ENCODE data around the gene SKAP2.

Gene SKAP2

GRCh38 chr7:26645121-26645520 is 219.3 kb downstream of the SKAP2 start:
- no peak for TF ChIP-seq EP300 (IDR thresholded peaks at IDR 0.05; ENCODE audit: borderline replicate concordance)

- TF ChIP-seq YY1 (IDR thresholded peaks at IDR 0.05; ENCODE audit: low read depth) = no peak
- TF ChIP-seq EGR1 (IDR thresholded peaks at IDR 0.05) = no peak
- no peak for TF ChIP-seq CREB1 (IDR thresholded peaks at IDR 0.05; ENCODE audit: low read depth)
- TF ChIP-seq CEBPB (IDR thresholded peaks at IDR 0.05) = no peak
- no peak for TF ChIP-seq TAF1 (IDR thresholded peaks at IDR 0.05; ENCODE audit: low read depth)
- no peak for TF ChIP-seq EP300 (IDR thresholded peaks at IDR 0.05; ENCODE audit: borderline replicate concordance)
- TF ChIP-seq RAD21 (IDR thresholded peaks at IDR 0.05; ENCODE audit: low read depth) = no peak
- TF ChIP-seq, protein P1, sequence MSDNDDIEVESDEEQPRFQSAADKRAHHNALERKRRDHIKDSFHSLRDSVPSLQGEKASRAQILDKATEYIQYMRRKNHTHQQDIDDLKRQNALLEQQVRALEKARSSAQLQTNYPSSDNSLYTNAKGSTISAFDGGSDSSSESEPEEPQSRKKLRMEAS (IDR thresholded peaks at IDR 0.05) = no peak
- no peak for TF ChIP-seq NFIC (IDR thresholded peaks at IDR 0.05)
- TF ChIP-seq USF1 (IDR thresholded peaks at IDR 0.05) = no peak
- TF ChIP-seq ZBTB7A (IDR thresholded peaks at IDR 0.05; ENCODE audit: low read depth) = no peak
- TF ChIP-seq TEAD4 (IDR thresholded peaks at IDR 0.05) = no peak
- no peak for TF ChIP-seq TCF12 (IDR thresholded peaks at IDR 0.05; ENCODE audit: low read depth)
- TF ChIP-seq, protein P2, sequence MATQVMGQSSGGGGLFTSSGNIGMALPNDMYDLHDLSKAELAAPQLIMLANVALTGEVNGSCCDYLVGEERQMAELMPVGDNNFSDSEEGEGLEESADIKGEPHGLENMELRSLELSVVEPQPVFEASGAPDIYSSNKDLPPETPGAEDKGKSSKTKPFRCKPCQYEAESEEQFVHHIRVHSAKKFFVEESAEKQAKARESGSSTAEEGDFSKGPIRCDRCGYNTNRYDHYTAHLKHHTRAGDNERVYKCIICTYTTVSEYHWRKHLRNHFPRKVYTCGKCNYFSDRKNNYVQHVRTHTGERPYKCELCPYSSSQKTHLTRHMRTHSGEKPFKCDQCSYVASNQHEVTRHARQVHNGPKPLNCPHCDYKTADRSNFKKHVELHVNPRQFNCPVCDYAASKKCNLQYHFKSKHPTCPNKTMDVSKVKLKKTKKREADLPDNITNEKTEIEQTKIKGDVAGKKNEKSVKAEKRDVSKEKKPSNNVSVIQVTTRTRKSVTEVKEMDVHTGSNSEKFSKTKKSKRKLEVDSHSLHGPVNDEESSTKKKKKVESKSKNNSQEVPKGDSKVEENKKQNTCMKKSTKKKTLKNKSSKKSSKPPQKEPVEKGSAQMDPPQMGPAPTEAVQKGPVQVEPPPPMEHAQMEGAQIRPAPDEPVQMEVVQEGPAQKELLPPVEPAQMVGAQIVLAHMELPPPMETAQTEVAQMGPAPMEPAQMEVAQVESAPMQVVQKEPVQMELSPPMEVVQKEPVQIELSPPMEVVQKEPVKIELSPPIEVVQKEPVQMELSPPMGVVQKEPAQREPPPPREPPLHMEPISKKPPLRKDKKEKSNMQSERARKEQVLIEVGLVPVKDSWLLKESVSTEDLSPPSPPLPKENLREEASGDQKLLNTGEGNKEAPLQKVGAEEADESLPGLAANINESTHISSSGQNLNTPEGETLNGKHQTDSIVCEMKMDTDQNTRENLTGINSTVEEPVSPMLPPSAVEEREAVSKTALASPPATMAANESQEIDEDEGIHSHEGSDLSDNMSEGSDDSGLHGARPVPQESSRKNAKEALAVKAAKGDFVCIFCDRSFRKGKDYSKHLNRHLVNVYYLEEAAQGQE (IDR thresholded peaks at IDR 0.05; ENCODE audit: low read depth) = no peak
- TF ChIP-seq FOXM1 (IDR thresholded peaks at IDR 0.05; ENCODE audit: borderline replicate concordance, low read depth) = no peak
These were observed 222.0 kb downstream of the SKAP2 start for GRCh38 chr7:26642416-26642815.

GRCh38 chr7:26639695-26640094 is 224.7 kb downstream of the SKAP2 start:
- TF ChIP-seq NFIC (IDR thresholded peaks at IDR 0.05) (no peak), ZBTB7A (IDR thresholded peaks at IDR 0.05; ENCODE audit: low read depth) (no peak), RAD21 (IDR thresholded peaks at IDR 0.05; ENCODE audit: low read depth) (no peak), YY1 (IDR thresholded peaks at IDR 0.05; ENCODE audit: low read depth) (no peak), CEBPB (IDR thresholded peaks at IDR 0.05) (no peak), FOXM1 (IDR thresholded peaks at IDR 0.05; ENCODE audit: borderline replicate concordance, low read depth) (no peak), TCF12 (IDR thresholded peaks at IDR 0.05; ENCODE audit: low read depth) (no peak), TEAD4 (IDR thresholded peaks at IDR 0.05) (no peak)

DNA sequence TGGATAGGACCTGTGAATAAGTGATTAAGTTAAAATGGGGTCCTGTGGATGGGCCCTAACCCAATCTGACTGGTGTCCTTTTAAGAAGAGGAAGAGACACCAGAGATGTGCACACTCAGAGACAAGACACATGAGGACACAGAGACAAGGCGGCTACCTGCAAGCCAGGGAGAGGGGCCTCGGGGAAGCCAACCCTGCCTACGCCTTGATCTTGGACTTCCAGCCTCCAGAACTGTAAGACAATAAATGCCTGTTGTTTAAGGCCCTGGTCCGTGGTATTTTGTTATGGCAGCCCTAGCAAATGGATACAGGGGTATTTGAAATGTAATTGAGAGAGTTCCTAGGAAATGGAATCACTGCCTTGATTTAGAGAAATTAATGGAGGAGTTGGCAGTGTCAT is 225.3 kb downstream of the SKAP2 start:
- TF ChIP-seq, protein P2 (IDR thresholded peaks at IDR 0.05; ENCODE audit: low read depth) = no peak
- TF ChIP-seq USF1 (IDR thresholded peaks at IDR 0.05) = no peak
- no peak for TF ChIP-seq TEAD4 (IDR thresholded peaks at IDR 0.05)
- no peak for TF ChIP-seq FOXM1 (IDR thresholded peaks at IDR 0.05; ENCODE audit: borderline replicate concordance, low read depth)
- no peak for TF ChIP-seq TAF1 (IDR thresholded peaks at IDR 0.05; ENCODE audit: low read depth)
- no peak for TF ChIP-seq RAD21 (IDR thresholded peaks at IDR 0.05; ENCODE audit: low read depth)
- TF ChIP-seq CEBPB (IDR thresholded peaks at IDR 0.05) = no peak
- TF ChIP-seq, protein P1 (IDR thresholded peaks at IDR 0.05) = no peak
- TF ChIP-seq EGR1 (IDR thresholded peaks at IDR 0.05) = no peak
- TF ChIP-seq CREB1 (IDR thresholded peaks at IDR 0.05; ENCODE audit: low read depth) = no peak

GRCh38 chr7:26638140-26638539 is 226.2 kb downstream of the SKAP2 start:
- TF ChIP-seq NFIC (IDR thresholded peaks at IDR 0.05) = no peak
- TF ChIP-seq EP300 (IDR thresholded peaks at IDR 0.05; ENCODE audit: borderline replicate concordance) = no peak
- no peak for TF ChIP-seq TEAD4 (IDR thresholded peaks at IDR 0.05)
- TF ChIP-seq FOXM1 (IDR thresholded peaks at IDR 0.05; ENCODE audit: borderline replicate concordance, low read depth) = no peak
- TF ChIP-seq EGR1 (IDR thresholded peaks at IDR 0.05) = no peak
- TF ChIP-seq YY1 (IDR thresholded peaks at IDR 0.05; ENCODE audit: low read depth) = no peak
- TF ChIP-seq, protein P2 (IDR thresholded peaks at IDR 0.05; ENCODE audit: low read depth) = no peak
- TF ChIP-seq CREB1 (IDR thresholded peaks at IDR 0.05; ENCODE audit: low read depth) = no peak
- no peak for TF ChIP-seq TAF1 (IDR thresholded peaks at IDR 0.05; ENCODE audit: low read depth)
